ENCODE measurements around the gene RRBP1. TPM values are rescaled to one million over a fixed set of nuclear protein-coding genes. Genes with fewer than 3 reads are reported as not detected.

Gene RRBP1
- total RNA-seq, 1 donor, result 122 TPM

DNA sequence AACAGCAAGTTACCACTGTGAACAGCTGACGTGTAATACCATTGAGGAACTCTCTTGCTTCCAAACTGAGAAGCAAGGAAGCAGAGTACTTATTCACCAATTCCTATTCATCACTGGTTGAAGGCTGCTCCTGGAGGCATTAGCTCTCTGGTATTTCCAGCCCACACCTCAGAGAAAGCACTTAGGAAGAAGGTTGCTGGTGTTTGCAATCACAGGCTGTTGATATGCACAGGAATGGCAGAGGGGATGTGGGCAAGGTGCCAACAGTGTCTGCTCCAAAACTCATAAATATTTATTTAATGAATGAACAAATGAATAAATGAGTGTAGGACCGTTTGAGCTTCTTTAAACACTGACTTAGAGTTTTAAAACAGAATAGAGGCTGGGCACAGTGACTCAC, 6.9 kb upstream of the RRBP1 start:
- no peak for DNase-seq (ENCODE audit: insufficient read length, low spot score, missing footprints)
- no peaks in the 10 kb centered on the region for H3K9me3 ChIP-seq (ENCODE audit: low read depth, low read length)
- no peaks in the 10 kb centered on the region for H4K20me1 ChIP-seq (ENCODE audit: insufficient read depth, low read length)
- H3K36me3 ChIP-seq (ENCODE audit: insufficient read depth, low read length), result no peaks in the 10 kb centered on the region
- H3K4me3 ChIP-seq (ENCODE audit: insufficient read depth, low read length), result no peak overlapping the region
- no peak overlapping the region for H3K4me2 ChIP-seq (ENCODE audit: insufficient read depth, low read length)
- H3K4me1 ChIP-seq (ENCODE audit: insufficient read depth, low read length), result peaks cover 4% of the 10 kb centered on the region
- H3K79me2 ChIP-seq (ENCODE audit: insufficient read depth, low read length), result no peaks in the 10 kb centered on the region
- peaks cover 41% of the 10 kb centered on the region for H3K27me3 ChIP-seq (ENCODE audit: insufficient read depth, low read length)
- H3K27ac ChIP-seq (ENCODE audit: low read depth, low read length), result no peak overlapping the region
- no peak overlapping the region for H2AFZ ChIP-seq (ENCODE audit: low read length)
- TF ChIP-seq, protein P1, sequence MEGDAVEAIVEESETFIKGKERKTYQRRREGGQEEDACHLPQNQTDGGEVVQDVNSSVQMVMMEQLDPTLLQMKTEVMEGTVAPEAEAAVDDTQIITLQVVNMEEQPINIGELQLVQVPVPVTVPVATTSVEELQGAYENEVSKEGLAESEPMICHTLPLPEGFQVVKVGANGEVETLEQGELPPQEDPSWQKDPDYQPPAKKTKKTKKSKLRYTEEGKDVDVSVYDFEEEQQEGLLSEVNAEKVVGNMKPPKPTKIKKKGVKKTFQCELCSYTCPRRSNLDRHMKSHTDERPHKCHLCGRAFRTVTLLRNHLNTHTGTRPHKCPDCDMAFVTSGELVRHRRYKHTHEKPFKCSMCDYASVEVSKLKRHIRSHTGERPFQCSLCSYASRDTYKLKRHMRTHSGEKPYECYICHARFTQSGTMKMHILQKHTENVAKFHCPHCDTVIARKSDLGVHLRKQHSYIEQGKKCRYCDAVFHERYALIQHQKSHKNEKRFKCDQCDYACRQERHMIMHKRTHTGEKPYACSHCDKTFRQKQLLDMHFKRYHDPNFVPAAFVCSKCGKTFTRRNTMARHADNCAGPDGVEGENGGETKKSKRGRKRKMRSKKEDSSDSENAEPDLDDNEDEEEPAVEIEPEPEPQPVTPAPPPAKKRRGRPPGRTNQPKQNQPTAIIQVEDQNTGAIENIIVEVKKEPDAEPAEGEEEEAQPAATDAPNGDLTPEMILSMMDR (IDR thresholded peaks at IDR 0.05; ENCODE audit: extremely low read depth, low read depth, low read length), result no peak

- Histone ChIP-seq H4K20me1 (ENCODE audit: insufficient read depth, low read length) (no peaks in the 10 kb centered on the region), H3K79me2 (ENCODE audit: insufficient read depth, low read length) (no peaks in the 10 kb centered on the region), H3K36me3 (ENCODE audit: insufficient read depth, low read length) (no peaks in the 10 kb centered on the region), H3K4me1 (ENCODE audit: insufficient read depth, low read length) (peaks cover 6% of the 10 kb centered on the region), H3K4me2 (ENCODE audit: insufficient read depth, low read length) (no peak overlapping the region), H2AFZ (ENCODE audit: low read length) (no peak overlapping the region), H3K9me3 (ENCODE audit: low read depth, low read length) (no peaks in the 10 kb centered on the region), H3K27ac (ENCODE audit: low read depth, low read length) (no peak overlapping the region), H3K27me3 (ENCODE audit: insufficient read depth, low read length) (peaks cover 40% of the 10 kb centered on the region), H3K4me3 (ENCODE audit: insufficient read depth, low read length) (no peak overlapping the region)
- TF ChIP-seq, protein P1 (IDR thresholded peaks at IDR 0.05; ENCODE audit: extremely low read depth, low read depth, low read length), result no peak
- DNase-seq (ENCODE audit: insufficient read length, low spot score, missing footprints), result no peak
Measured at GRCh38 chr20:17687800-17688199, 5.8 kb upstream of the RRBP1 start.

DNA sequence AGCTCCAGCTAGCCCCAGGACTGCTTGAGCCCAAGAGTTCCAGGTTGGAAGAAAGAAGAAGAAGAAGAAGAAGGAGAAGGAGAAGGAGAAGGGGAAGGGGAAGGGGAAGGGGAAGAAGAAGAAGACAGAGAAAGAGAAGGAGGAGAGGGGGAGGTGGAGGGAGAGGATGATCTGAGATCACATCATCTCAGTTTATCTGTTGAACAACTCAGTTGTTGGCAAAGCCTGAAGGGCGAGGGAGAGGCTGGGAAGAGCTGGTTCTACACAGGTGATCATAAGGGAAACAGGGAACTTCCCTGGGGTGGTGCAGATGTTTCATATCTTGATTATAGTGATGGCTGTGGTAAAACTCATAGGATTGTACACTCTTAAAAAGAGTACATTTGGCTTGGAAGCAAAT, 3.1 kb upstream of the RRBP1 start:
- DNase-seq (ENCODE audit: insufficient read length, low spot score, missing footprints), result no peak
- Histone ChIP-seq H2AFZ (ENCODE audit: low read length) (no peak overlapping the region), H3K36me3 (ENCODE audit: insufficient read depth, low read length) (peaks cover 4% of the 10 kb centered on the region), H3K4me3 (ENCODE audit: insufficient read depth, low read length) (no peak overlapping the region), H4K20me1 (ENCODE audit: insufficient read depth, low read length) (peaks cover 7% of the 10 kb centered on the region), H3K4me2 (ENCODE audit: insufficient read depth, low read length) (no peak overlapping the region), H3K4me1 (ENCODE audit: insufficient read depth, low read length) (peaks cover 5% of the 10 kb centered on the region), H3K27ac (ENCODE audit: low read depth, low read length) (no peak overlapping the region), H3K9me3 (ENCODE audit: low read depth, low read length) (no peaks in the 10 kb centered on the region), H3K79me2 (ENCODE audit: insufficient read depth, low read length) (peaks cover 12% of the 10 kb centered on the region), H3K27me3 (ENCODE audit: insufficient read depth, low read length) (peaks cover 37% of the 10 kb centered on the region)
- TF ChIP-seq, protein P1 (IDR thresholded peaks at IDR 0.05; ENCODE audit: extremely low read depth, low read depth, low read length), result no peak

- Histone ChIP-seq H3K9me3 (ENCODE audit: low read depth, low read length) (no peaks in the 10 kb centered on the region), H3K27me3 (ENCODE audit: insufficient read depth, low read length) (peaks cover 37% of the 10 kb centered on the region), H3K4me1 (ENCODE audit: insufficient read depth, low read length) (peaks cover 13% of the 10 kb centered on the region), H3K27ac (ENCODE audit: low read depth, low read length) (no peak overlapping the region), H2AFZ (ENCODE audit: low read length) (no peak overlapping the region), H3K4me2 (ENCODE audit: insufficient read depth, low read length) (no peak overlapping the region), H3K36me3 (ENCODE audit: insufficient read depth, low read length) (peaks cover 13% of the 10 kb centered on the region), H3K79me2 (ENCODE audit: insufficient read depth, low read length) (peaks cover 20% of the 10 kb centered on the region), H4K20me1 (ENCODE audit: insufficient read depth, low read length) (peaks cover 16% of the 10 kb centered on the region), H3K4me3 (ENCODE audit: insufficient read depth, low read length) (no peak overlapping the region)
- TF ChIP-seq, protein P1 (IDR thresholded peaks at IDR 0.05; ENCODE audit: extremely low read depth, low read depth, low read length), result no peak
- DNase-seq (ENCODE audit: insufficient read length, low spot score, missing footprints), result no peak
Measured at GRCh38 chr20:17684077-17684888, 2.2 kb upstream of the RRBP1 start.
